Neural progenitor cell (in vitro differentiated cells): ENCODE results near the gene MAGI1.

Source experiments
- EZH2 ChIP-seq: fragments of 200-600 bp; sonication (generic); IDR thresholded peaks from 2 replicates; pipeline ENCODE4 v1.6.1; 2017; ENCODE audit warnings: antibody characterized with exemption, mild to moderate bottlenecking, moderate library complexity
- TF ChIP-seq, protein P1 (sequence below): fragments of 200-600 bp; sonication (generic); IDR thresholded peaks from 2 replicates; pipeline ENCODE4 v1.5.1; 2017; ENCODE audit warnings: antibody characterized with exemption, mild to moderate bottlenecking

DNA sequence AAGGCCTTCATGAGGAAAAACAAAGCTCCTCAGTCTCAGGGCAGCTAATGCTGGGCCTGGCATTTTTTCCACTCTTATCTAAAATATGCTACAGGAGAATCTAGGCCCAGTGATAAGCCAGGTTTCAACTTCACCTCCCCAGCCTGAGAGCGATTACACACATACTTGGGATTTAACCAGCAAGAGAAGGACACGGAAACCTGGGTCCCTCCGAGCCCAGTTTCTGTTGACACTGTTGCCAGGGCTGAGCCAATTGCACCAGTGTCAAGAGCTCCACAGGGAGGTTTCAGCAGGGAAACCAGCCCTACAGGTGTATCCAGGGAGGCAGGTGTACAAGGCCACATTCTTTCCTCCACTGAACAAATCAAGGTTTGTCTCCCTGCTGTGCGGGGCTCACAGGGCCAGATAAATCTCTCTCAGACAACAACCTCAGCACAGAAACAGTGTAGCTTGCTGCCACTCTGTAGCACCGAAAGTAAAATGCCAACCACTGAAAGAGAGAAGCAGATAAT, 85.4 kb downstream of the MAGI1 start:
- TF ChIP-seq, protein P1, sequence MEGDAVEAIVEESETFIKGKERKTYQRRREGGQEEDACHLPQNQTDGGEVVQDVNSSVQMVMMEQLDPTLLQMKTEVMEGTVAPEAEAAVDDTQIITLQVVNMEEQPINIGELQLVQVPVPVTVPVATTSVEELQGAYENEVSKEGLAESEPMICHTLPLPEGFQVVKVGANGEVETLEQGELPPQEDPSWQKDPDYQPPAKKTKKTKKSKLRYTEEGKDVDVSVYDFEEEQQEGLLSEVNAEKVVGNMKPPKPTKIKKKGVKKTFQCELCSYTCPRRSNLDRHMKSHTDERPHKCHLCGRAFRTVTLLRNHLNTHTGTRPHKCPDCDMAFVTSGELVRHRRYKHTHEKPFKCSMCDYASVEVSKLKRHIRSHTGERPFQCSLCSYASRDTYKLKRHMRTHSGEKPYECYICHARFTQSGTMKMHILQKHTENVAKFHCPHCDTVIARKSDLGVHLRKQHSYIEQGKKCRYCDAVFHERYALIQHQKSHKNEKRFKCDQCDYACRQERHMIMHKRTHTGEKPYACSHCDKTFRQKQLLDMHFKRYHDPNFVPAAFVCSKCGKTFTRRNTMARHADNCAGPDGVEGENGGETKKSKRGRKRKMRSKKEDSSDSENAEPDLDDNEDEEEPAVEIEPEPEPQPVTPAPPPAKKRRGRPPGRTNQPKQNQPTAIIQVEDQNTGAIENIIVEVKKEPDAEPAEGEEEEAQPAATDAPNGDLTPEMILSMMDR, result no peak
- no peak for TF ChIP-seq EZH2
